AG04450 (cell line): ENCODE measurements around the gene ACSF3. TPM values are rescaled to one million over a fixed set of nuclear protein-coding genes. Genes with fewer than 3 reads are reported as not detected.
A peak's percentile ranks its signal among the peaks of the same experiment; 100 is the strongest.

ENCODE experiments used
- CTCF ChIA-PET: fragments of 300-600, 350-600 bp; formaldehyde crosslinking; extraction: SDS; loops from one replicate; lab custom pipeline; 2022; ENCODE audit warnings: antibody characterized with exemption, inconsistent platforms; lab: Charles Lee
- POLR2A ChIA-PET: fragments of 350-600 bp; formaldehyde crosslinking; extraction: SDS; loops from one replicate; lab custom pipeline; 2021; ENCODE audit warnings: antibody characterized with exemption, inconsistent platforms; lab: Yijun Ruan, JAX
- DNase-seq: peaks from one replicate; pipeline ENCODE4 v3.0.0-alpha.2; 2011; ENCODE audit warnings: low read depth, low spot score
- H3K27ac ChIP-seq: one replicate; pipeline ENCODE4 v1.5.1; 2012; ENCODE audit warnings: low read depth, low read length, control low read depth
- H3K27me3 ChIP-seq: one replicate; pipeline ENCODE4 v1.6.0; 2012; ENCODE audit warnings: low read length; ENCODE audit not compliant: control insufficient read depth, insufficient read depth
- H3K4me3 ChIP-seq: 2 replicates; pipeline ENCODE4 v1.5.1; 2011; ENCODE audit warnings: mild to moderate bottlenecking, low read depth, low read length, control low read depth
- H3K9me3 ChIP-seq: 2 replicates; pipeline ENCODE4 v1.5.1; 2012; ENCODE audit warnings: low read length; ENCODE audit not compliant: control insufficient read depth, insufficient read depth
- CTCF ChIP-seq: IDR thresholded peaks from 2 replicates; pipeline ENCODE4 v1.5.1; 2011; ENCODE audit warnings: low read depth, low read length, control low read depth, inconsistent platforms
- polyA plus RNA-seq: library from polyadenylated mRNA; depleted of rRNA; stranded (reverse); fragments of >200 nt; gene quantifications from 2 replicates; pipeline ENCODE4 v1.2.3, GENCODE V29; 2011

The ACSF3 gene
- polyA plus RNA-seq, 1 experiment = 11.2 TPM

- no peak for TF ChIP-seq CTCF
- no peak for DNase-seq
- CTCF ChIA-PET = interaction anchor here (0.5 to 1.8 kb wide), 4 partner anchors 18 to 410 kb away, joined by 3 to 6 read pairs (median 4); no protein-coding TSS in a partner anchor
- H3K27ac ChIP-seq = no peak overlapping the region
- H3K9me3 ChIP-seq = peaks cover 5% of the 10 kb centered on the region; the same call in 1 of the 2 replicates
- peak overlapping the region; percentile 15; the same call in 1 of the 2 replicates for H3K4me3 ChIP-seq
- peaks cover under 1% of the 10 kb centered on the region for H3K27me3 ChIP-seq
- POLR2A ChIA-PET = interaction anchor here (0.6 to 1.0 kb wide), 4 partner anchors 12 to 27 kb away, joined by 3 to 8 read pairs (median 5); partner anchors contain the start of gene ZNF778
Measured at GRCh38 chr16:89192956-89193575, 99.4 kb downstream of the ACSF3 start.

GRCh38 chr16:89193576-89194293, 100.1 kb downstream of the ACSF3 start:
- Histone ChIP-seq H3K27ac (no peak overlapping the region), H3K4me3 (peak overlapping the region; percentile 15; the same call in 1 of the 2 replicates), H3K9me3 (peaks cover 2% of the 10 kb centered on the region; the same call in 1 of the 2 replicates), H3K27me3 (peaks cover 7% of the 10 kb centered on the region)
- CTCF ChIA-PET = interaction anchor here (0.5 to 0.6 kb wide), 2 partner anchors 149 to 410 kb away, joined by 3 read pairs; no protein-coding TSS in a partner anchor
- DNase-seq = no peak
- no peak for TF ChIP-seq CTCF
- POLR2A ChIA-PET = no interaction called here

GRCh38 chr16:89194340-89195311, 101.0 kb downstream of the ACSF3 start:
- ChIA-PET CTCF (no interaction called here), POLR2A (no interaction called here)

GRCh38 chr16:89195521-89196171, 102.0 kb downstream of the ACSF3 start:
- POLR2A ChIA-PET = no interaction called here
- Histone ChIP-seq H3K4me3 (no peak overlapping the region), H3K9me3 (peaks cover 2% of the 10 kb centered on the region; the same call in 1 of the 2 replicates), H3K27ac (no peak overlapping the region), H3K27me3 (peaks cover 26% of the 10 kb centered on the region)
- CTCF ChIA-PET = no interaction called here
- no peak for TF ChIP-seq CTCF
- no peak for DNase-seq

More at GRCh38 chr16:89194340-89195311, 101.0 kb downstream of the ACSF3 start:
- Histone ChIP-seq H3K9me3 (peaks cover 2% of the 10 kb centered on the region; the same call in 1 of the 2 replicates), H3K27me3 (peaks cover 16% of the 10 kb centered on the region), H3K27ac (no peak overlapping the region), H3K4me3 (no peak overlapping the region)
- TF ChIP-seq CTCF = no peak
- DNase-seq = no peak
